ENCODE measurements around the gene DTL.

The DTL gene

DNA sequence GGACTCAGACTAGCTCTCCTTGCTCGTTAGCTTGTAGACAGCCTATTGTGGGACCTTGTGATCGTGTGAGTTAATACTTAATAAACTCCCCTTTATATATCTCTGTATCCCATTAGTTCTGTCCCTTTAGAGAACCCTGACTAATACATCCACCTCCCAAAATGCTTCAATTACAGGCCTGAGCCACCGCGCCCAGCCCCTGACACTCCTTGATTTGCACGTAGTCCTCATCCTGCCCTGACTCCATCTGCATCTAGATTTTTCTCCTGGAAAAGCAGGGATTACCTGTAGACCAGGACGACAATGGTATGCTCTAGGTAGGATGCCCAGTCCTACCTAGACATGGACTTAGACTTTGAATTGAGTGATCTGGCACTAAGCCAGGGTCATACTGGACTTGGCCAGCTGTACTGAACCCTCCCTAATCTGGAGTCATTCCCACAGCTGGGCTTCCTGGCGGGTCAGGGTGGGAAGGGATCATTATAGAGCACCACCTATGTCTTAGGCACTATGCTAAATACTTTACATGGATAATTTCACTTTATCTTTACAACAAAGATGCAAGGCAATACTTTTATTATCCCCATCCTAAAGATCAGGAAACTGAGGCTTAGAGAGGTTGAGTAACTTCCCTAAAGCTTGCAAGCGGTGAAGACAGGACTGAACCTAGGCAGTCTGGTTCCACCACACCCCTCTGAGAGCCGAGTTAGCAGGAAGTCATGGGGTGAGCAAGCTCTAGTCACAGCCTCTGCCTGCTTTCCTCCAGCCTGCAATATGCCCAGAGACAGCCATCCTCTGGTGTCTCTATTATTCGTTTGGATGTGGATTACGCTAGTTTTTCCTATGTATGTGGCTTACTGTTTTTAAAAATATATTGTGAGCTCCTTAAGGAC lies 89.4 kb downstream of the DTL start:
- DNase-seq (ENCODE audit: low read depth in 2 of 2, low spot score in 1 of 2) = no peak

DNA sequence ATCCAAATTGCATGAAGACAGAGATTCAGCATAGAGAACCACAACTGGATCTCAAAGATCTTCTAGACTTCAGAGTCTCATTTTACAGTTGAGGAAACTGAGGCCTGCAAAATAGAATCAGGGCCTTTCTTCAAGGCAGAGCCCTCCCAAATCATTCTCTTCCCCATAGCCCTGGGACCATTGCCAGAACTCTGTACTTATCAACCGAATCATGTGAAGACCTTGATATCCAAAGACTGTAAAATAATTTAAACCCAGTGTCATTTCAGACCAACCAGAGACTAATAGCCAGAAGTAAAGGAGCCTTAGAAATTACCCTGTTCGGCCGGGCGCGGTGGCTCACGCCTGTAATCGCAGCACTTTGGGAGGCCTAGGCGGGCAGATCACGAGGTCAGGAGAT lies 90.1 kb downstream of the DTL start:
- DNase-seq (ENCODE audit: low read depth in 2 of 2, low spot score in 1 of 2) = no peak

DNA sequence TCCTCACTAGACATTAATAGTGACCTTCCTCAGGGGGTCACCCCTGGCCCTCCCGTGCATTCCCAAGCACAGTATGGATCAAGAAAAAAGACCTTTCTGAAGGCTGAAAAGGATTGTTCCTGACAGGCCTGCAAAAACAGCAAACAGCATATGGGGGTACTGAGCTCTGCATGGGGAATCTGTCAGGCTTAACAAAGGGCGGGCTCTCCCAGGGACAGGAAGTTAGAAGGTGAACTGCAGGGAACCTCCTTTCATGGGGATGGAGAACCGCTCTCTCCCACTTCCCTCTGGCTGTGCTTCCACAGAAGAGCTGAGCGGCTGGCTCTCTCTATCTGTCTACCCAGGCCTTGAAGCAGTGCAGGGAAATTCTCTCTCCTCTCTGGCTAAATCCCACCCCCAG lies 91.7 kb downstream of the DTL start:
- no peak for DNase-seq (ENCODE audit: low read depth in 2 of 2, low spot score in 1 of 2)

DNA sequence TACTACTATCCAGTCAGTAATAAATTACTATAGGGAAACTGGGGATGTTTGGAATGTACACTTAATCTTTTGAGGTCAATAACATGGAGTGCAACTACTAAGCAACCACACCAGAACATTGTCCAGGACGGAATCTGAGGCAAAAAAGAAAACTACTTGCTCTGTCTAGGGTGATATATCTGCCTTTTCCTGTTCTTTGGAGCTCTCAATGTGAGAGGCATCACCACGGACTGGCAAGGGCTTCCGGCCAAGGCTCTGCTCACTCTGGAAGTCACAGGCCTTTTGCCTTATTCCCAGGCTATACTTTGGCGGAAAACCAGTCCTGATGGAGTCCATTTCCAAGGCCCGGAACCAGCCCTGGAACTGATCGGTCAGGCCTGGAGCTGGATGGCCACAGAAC lies 94.2 kb downstream of the DTL start:
- DNase-seq (ENCODE audit: low read depth in 2 of 2, low spot score in 1 of 2) = no peak

DNA sequence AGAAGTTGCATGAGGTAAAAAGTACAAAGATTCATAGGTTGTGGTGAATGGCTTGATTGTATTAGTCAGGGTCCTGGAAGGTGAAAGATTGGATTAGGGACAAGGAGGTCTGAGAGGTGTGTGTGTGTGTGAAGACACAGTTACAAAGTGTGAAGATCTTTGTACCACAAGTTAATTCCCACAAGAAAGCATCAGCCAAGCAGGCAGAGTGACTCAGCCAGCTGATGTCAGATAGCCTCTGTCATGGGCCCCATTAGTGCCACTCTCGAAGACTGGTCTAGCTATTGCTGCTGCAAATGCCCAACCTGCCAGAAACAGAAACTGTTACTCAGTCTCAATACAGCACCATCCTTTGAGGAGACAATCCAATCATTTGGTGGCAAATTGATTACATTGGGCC lies 96.5 kb downstream of the DTL start:
- no peak for DNase-seq (ENCODE audit: low read depth in 2 of 2, low spot score in 1 of 2)

DNA sequence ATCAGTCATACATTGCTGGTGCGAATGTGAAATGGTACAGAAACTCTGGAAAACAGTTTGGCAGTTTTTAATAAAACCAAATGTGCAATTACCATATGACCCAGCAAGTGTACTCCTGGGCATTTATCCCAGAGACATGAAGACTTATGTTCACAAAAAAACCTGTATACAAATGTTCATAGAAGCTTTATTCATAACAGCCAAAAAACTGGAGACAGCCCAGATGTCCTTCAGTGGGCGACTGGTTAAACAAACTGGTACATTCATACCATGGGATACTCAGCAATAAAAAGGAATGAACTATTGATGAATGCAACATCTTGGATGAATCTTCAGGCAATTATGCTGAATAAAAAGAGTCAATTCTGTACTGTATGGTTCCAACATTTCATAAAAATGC lies 97.8 kb downstream of the DTL start:
- no peak for DNase-seq (ENCODE audit: low read depth in 2 of 2, low spot score in 1 of 2)

DNA sequence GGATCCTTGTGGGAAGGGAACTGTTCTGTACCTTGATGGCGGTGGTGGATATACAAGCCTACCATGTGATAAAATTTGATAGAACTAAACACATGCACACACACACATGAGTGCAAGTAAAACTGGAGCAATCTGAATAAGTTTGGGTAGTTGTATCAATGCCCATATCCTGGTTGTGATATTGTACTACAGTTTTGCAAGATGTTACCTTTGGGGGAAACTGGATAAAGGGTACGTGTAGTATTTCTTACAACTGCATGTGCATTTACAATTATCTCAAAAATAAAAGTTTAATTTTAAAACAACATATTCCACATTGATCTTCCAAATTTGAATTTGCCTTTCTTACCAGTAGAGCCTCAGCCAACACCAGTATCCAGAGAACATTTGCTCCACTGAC lies 99.6 kb downstream of the DTL start:
- DNase-seq (ENCODE audit: low read depth in 2 of 2, low spot score in 1 of 2) = no peak

DNA sequence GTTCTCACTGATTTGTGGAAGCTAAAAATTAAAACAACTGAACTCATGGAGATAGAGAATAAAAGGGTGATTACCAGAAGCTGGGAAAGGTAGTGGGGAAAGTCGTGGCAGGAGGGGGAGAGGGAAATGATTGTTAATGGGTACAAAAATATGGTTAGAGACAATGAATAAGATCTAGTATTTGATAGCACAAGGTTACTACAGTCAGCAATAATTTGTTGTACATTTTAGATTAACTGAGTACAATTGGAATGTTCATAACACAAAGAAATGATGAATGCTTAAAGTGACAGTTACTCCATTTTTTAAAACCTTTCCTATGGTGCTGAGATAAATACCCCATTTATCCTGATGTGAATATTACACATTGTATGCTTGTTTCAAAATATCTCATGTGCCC lies 102.3 kb downstream of the DTL start:
- DNase-seq (ENCODE audit: low read depth in 2 of 2, low spot score in 1 of 2) = no peak

DNA sequence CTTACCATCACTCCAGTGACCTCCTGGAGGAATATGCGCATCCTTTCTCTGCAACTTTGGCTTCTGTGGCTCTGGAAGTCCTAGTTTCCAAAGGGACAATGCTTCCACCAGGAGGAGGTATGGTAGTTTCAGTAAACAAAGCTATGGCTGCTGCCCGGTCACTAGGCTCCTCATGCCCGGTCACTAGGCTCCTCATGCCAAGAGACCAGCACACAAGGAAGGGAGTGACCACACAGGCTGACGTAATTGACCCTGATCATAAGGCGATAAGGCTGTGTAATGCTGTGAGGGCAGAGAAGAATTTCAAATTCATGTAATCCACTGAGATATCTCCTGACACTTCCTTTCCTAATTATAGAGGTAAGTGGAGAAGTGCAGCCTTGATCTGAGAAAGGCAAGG lies 102.9 kb downstream of the DTL start:
- DNase-seq (ENCODE audit: low read depth in 2 of 2, low spot score in 1 of 2) = no peak

DNA sequence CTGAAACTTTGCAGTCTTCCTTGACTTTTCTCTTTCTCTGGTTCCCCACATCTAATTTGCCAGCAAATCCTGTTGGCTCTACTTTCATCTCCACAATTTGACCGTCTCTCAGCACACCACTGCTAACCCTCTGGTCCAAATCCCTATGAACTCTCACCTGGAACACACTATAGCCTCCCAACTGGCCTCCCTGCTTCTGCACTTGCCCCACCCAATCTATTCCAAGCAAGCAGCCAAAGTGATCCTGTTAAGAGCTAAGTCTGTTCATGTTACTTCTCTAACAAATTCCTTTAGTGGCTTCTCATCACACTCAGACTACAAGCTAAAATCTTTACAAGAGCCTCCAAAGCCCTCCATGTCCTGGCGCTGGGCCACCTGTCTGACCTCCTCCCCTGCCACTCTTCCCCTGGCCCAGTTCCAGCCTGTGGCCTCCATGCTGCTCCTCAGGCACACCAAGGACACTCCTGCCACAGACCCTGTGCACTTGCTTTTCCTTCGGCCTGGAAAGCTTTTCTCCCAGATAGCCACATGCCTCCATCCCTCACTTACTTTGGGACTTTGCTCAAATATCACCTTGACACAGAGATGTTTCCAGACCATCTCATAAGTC lies 104.1 kb downstream of the DTL start:
- DNase-seq (ENCODE audit: low read depth in 2 of 2, low spot score in 1 of 2) = no peak

DNA sequence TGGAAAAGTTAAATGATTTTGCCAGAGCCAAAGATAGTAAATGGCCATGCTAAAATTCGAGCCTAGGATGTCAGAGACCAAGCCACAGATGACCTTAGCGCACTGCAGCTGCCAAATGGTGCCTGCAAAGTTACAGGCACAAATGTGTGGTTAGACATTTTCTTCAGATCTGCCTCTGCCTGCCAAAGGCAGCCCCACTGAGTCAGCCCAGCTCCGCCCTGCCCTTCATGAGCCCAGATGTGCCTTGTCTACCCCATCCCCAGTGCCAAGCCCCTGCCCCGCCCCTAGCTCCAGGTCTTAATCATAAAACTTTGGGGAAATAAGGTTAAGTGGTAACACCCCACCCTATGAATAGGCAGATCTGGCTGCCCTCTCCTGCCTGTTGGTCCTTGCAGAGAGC lies 105.9 kb downstream of the DTL start:
- no peak for DNase-seq (ENCODE audit: low read depth in 2 of 2, low spot score in 1 of 2)

DNA sequence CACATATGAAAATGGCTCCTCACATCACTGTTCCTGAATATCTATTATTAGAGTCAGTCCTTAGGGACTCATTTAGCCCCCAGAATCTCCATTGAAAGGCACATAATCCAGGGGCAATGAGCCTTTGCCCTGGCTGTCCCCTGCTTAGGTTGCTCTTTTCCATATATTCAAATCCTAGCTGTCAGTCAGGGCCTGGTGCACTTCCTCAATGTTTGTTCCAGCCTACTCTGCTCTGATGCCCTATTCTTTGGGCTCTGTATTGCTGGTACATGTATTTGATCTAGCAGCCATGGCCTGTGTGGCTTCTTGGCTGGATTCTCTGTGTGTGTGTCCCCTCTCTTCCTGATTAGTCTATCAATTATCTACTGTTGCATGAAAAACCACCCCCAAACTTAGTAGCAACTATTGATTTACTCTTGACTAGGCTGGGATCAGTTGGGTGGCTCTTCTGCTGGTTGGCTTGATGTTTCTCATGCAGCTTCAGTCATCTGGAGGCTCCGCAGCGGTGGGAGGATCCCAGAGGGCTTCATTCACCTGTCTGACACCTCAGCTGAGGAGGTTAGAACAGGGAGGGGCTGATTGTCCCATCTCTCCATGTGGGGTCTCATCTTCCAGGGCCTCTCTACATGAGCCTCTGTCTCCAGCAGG lies 107.5 kb downstream of the DTL start:
- no peak for DNase-seq (ENCODE audit: low read depth in 2 of 2, low spot score in 1 of 2)

DNA sequence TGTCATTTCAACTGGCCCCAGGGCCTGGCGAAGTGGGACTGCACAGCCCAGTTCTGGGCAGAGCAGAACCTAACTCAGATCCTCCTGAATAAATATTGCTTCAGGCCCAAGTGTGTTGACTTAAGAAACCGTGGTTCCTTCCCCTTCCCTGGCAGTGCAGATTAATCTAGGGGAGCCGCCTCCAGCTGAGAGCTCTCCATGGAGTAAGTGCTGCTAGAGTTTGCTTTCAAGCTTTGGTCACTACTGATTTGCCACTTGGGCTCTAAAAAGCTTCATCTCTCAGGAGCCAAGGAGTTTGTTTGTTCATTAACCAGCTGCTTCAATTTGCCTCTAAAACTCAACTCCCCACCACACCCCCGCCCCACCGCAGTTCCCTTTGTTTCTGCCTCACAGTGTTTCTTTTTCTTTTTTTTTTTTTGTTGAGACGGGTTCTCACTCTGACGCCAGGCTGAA lies 112.1 kb downstream of the DTL start:
- DNase-seq (ENCODE audit: low read depth in 2 of 2, low spot score in 1 of 2) = no peak

DNA sequence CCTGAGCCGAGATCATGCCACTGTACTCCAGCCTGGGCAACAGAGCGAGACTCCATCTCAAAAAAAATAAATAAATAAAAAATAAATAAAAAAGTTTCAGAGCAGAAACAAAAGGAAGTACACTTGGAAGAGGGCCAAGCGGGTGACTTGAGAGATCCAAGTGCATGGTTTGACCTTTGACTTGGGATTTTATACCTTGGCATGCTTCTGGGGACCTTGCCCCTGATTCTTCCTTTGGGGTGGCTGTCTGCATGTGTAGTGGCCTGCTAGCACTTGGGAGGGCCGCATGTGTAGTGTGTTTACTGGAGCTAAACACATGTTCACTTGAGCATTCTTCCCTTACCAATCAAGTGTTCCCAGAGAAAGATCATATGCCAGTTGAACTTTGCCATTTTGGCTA lies 114.0 kb downstream of the DTL start:
- no peak for DNase-seq (ENCODE audit: low read depth in 2 of 2, low spot score in 1 of 2)

DNA sequence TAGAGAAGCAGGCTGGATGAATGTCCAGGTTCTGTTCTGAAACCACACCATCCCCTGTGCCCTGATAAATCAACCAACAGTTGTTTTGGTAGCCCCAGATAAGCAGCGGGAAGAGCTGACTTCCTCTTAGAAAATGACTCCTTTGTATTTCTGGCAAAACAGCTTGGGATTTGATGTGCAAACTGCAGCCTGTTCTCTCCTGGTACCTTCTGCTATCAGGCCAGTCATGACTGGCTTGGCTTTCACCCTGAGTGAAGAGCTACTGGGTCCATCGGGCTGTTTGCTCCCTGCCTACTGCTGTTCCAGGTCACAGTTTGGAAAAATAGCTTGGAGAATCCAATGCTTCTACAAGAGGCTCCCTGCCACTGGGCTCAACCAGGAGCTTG lies 116.8 kb downstream of the DTL start:
- DNase-seq (ENCODE audit: low read depth in 2 of 2, low spot score in 1 of 2) = no peak

DNA sequence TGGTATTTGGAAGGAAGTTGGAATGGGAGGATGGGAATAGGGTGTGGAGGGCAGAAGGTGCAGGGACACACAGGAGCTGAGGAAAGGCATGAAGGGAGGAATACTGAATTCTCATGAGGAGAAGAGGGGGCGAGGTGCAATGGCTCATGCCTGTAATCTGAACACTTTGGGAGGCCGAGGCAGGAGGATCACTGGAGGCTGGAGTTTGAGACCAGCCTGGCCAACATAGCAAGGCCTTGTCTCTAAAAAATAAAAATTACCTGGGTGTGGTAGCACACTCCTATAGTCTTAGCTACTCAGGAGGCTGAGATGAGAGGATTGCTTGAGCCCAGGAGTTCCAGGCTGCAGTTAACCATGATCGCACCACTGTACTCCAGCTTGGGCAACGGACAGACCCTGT lies 117.3 kb downstream of the DTL start:
- no peak for DNase-seq (ENCODE audit: low read depth in 2 of 2, low spot score in 1 of 2)

DNA sequence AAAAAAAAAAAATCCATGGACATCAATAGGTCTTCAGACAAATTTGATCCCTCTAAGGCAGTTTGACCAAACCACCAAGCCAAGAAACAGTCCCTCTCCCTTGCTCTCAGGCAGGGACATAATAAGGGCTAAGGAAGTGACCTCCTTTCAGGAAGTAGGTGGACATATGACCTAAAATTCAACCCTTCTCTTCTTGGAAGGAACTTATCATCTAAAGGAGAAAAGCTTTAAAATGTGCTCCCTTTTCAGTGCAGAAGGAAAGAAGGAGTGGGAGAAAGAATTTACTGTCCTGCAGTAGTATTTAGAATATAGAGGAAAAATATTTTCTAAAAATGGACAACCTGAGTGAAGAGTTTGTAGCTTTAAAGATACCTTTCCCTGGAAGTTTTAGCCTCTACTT lies 118.1 kb downstream of the DTL start:
- DNase-seq (ENCODE audit: low read depth in 2 of 2, low spot score in 1 of 2) = no peak
